Lower leg skin (tissue), 3 donors: ENCODE data around the gene CRYAB.

Experiments used
- CTCF ChIP-seq, 3 donors: fragments of 450-650 bp; IDR thresholded peaks; one replicate each; pipeline ENCODE4 v1.5.1; 2016; ENCODE audit warnings: antibody characterized with exemption in 3 of 3, mild to moderate bottlenecking in 3 of 3, moderate library complexity in 2 of 3
- POLR2A ChIP-seq, 2 donors: fragments of 450-650 bp; IDR thresholded peaks; one replicate each; pipeline ENCODE4 v1.6.1; 2016 to 2017; ENCODE audit warnings: antibody characterized with exemption in 2 of 2, mild to moderate bottlenecking in 1 of 2, moderate library complexity in 1 of 2

GRCh38 chr11:111918390-111919256 lies 7.1 kb upstream of the CRYAB start, which contains the start of gene C11orf52:
- TF ChIP-seq CTCF (IDR thresholded peaks at IDR 0.05), result no peak
- TF ChIP-seq POLR2A (IDR thresholded peaks at IDR 0.05), result no peak
